H1 (cell line): Measurements from ENCODE around the gene ITPK1. TPM values are rescaled to one million over a fixed set of nuclear protein-coding genes. Genes with fewer than 3 reads are reported as not detected.

Source experiments
- HDAC2 ChIP-seq, 2 experiments: fragments of 300-600 bp in 1 of 2; sonication (generic) in 1 of 2; IDR thresholded peaks; 2 replicates each; pipeline ENCODE4 v1.6.1; 2011 to 2012; ENCODE audit warnings: low read depth in 2 of 2, low read length in 2 of 2, mild to moderate bottlenecking in 2 of 2, moderate library complexity in 2 of 2, borderline replicate concordance in 1 of 2, inconsistent platforms in 1 of 2
- NRF1 ChIP-seq: IDR thresholded peaks from 2 replicates; pipeline ENCODE4 v1.6.1; 2011; ENCODE audit warnings: mild to moderate bottlenecking, low read depth, low read length, improper control_type of control experiment
- POLR2AphosphoS5 ChIP-seq: IDR thresholded peaks from 2 replicates; pipeline ENCODE4 v1.6.1; 2011; ENCODE audit warnings: low read depth, low read length
- POU5F1 ChIP-seq: IDR thresholded peaks from 2 replicates; pipeline ENCODE4 v1.6.1; 2011; ENCODE audit warnings: low read depth, mild to moderate bottlenecking, low read length, moderate library complexity
- polyA plus RNA-seq, 7 experiments: library from polyadenylated mRNA; depleted of rRNA in 3 of 7; stranded (reverse) in 5 of 7; unstranded in 2 of 7; fragments of >200 nt in 5 of 7; fragments of 200-250 nt in 2 of 7; gene quantifications; 1 replicate in 5 of 7; 2 replicates in 1 of 7; 4 replicates in 1 of 7; pipeline versions ENCODE4 v1.2.1 to v1.2.3, GENCODE V29; 2011 to 2013; ENCODE audit warnings: missing spikeins in 2 of 7, mixed read lengths in 2 of 7
- total RNA-seq: library from RNA; stranded (reverse); fragmentation: NEBNext Ultra II Directional; extraction: Animal tissue kit (Norgen Biotek cat#: 25700); gene quantifications from 2 replicates; pipeline ENCODE4 v1.2.1, GENCODE V29; 2021
- TF ChIP-seq, protein P1 (sequence below): fragments of 300-600 bp; sonication (generic); IDR thresholded peaks from 2 replicates; pipeline ENCODE4 v1.7.1; 2012; ENCODE audit warnings: low read length, moderate library complexity, mild to moderate bottlenecking, inconsistent platforms; ENCODE audit not compliant: insufficient replicate concordance
- TF ChIP-seq, protein P2 (sequence below), 3 experiments: IDR thresholded peaks; 1 replicate in 2 of 3; 2 replicates in 1 of 3; pipeline versions ENCODE4 v1.5.1 to v1.6.1; 2011; ENCODE audit warnings: low read length in 3 of 3, mild to moderate bottlenecking in 3 of 3, inconsistent platforms in 2 of 3, low read depth in 1 of 3, moderate library complexity in 1 of 3; ENCODE audit not compliant: insufficient read depth in 1 of 3; ENCODE audit errors: control extremely low read depth in 1 of 3

ITPK1 gene
- total and polyA plus RNA-seq, 2 of the 8 experiments (the other 6 are each of a cell fraction or from before 2014, with no cell fraction given) = 108 to 143 TPM

DNA sequence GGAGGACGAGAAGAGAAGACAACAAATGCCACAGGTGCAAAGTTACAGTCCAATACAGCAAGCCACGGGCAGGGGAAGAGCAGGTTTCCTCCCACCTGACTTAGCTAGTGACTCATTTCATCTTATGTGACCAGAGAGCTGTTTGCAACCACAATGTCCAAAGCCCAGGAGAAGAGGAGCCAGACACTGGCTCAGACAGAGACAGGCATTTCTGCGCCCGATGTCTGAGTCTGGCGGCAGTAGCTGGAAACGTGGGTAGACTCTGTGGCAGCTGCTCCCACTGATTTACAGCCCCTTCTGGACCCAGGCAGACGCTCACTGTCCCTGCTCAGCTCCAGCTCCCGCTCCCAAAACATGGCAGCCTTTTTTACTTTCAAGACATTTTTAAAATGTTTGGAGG, 132.8 kb downstream of the ITPK1 start (continued):
- TF ChIP-seq, protein P1, sequence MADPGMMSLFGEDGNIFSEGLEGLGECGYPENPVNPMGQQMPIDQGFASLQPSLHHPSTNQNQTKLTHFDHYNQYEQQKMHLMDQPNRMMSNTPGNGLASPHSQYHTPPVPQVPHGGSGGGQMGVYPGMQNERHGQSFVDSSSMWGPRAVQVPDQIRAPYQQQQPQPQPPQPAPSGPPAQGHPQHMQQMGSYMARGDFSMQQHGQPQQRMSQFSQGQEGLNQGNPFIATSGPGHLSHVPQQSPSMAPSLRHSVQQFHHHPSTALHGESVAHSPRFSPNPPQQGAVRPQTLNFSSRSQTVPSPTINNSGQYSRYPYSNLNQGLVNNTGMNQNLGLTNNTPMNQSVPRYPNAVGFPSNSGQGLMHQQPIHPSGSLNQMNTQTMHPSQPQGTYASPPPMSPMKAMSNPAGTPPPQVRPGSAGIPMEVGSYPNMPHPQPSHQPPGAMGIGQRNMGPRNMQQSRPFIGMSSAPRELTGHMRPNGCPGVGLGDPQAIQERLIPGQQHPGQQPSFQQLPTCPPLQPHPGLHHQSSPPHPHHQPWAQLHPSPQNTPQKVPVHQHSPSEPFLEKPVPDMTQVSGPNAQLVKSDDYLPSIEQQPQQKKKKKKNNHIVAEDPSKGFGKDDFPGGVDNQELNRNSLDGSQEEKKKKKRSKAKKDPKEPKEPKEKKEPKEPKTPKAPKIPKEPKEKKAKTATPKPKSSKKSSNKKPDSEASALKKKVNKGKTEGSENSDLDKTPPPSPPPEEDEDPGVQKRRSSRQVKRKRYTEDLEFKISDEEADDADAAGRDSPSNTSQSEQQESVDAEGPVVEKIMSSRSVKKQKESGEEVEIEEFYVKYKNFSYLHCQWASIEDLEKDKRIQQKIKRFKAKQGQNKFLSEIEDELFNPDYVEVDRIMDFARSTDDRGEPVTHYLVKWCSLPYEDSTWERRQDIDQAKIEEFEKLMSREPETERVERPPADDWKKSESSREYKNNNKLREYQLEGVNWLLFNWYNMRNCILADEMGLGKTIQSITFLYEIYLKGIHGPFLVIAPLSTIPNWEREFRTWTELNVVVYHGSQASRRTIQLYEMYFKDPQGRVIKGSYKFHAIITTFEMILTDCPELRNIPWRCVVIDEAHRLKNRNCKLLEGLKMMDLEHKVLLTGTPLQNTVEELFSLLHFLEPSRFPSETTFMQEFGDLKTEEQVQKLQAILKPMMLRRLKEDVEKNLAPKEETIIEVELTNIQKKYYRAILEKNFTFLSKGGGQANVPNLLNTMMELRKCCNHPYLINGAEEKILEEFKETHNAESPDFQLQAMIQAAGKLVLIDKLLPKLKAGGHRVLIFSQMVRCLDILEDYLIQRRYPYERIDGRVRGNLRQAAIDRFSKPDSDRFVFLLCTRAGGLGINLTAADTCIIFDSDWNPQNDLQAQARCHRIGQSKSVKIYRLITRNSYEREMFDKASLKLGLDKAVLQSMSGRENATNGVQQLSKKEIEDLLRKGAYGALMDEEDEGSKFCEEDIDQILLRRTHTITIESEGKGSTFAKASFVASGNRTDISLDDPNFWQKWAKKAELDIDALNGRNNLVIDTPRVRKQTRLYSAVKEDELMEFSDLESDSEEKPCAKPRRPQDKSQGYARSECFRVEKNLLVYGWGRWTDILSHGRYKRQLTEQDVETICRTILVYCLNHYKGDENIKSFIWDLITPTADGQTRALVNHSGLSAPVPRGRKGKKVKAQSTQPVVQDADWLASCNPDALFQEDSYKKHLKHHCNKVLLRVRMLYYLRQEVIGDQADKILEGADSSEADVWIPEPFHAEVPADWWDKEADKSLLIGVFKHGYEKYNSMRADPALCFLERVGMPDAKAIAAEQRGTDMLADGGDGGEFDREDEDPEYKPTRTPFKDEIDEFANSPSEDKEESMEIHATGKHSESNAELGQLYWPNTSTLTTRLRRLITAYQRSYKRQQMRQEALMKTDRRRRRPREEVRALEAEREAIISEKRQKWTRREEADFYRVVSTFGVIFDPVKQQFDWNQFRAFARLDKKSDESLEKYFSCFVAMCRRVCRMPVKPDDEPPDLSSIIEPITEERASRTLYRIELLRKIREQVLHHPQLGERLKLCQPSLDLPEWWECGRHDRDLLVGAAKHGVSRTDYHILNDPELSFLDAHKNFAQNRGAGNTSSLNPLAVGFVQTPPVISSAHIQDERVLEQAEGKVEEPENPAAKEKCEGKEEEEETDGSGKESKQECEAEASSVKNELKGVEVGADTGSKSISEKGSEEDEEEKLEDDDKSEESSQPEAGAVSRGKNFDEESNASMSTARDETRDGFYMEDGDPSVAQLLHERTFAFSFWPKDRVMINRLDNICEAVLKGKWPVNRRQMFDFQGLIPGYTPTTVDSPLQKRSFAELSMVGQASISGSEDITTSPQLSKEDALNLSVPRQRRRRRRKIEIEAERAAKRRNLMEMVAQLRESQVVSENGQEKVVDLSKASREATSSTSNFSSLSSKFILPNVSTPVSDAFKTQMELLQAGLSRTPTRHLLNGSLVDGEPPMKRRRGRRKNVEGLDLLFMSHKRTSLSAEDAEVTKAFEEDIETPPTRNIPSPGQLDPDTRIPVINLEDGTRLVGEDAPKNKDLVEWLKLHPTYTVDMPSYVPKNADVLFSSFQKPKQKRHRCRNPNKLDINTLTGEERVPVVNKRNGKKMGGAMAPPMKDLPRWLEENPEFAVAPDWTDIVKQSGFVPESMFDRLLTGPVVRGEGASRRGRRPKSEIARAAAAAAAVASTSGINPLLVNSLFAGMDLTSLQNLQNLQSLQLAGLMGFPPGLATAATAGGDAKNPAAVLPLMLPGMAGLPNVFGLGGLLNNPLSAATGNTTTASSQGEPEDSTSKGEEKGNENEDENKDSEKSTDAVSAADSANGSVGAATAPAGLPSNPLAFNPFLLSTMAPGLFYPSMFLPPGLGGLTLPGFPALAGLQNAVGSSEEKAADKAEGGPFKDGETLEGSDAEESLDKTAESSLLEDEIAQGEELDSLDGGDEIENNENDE = no peak
- no peak for TF ChIP-seq POU5F1
- no peak for TF ChIP-seq NRF1
- TF ChIP-seq HDAC2 (IDR thresholded peaks at IDR 0.05; ENCODE audit: borderline replicate concordance in 1 of 2, low read depth in 2 of 2, low read length in 2 of 2) = no peak
- TF ChIP-seq, protein P2, sequence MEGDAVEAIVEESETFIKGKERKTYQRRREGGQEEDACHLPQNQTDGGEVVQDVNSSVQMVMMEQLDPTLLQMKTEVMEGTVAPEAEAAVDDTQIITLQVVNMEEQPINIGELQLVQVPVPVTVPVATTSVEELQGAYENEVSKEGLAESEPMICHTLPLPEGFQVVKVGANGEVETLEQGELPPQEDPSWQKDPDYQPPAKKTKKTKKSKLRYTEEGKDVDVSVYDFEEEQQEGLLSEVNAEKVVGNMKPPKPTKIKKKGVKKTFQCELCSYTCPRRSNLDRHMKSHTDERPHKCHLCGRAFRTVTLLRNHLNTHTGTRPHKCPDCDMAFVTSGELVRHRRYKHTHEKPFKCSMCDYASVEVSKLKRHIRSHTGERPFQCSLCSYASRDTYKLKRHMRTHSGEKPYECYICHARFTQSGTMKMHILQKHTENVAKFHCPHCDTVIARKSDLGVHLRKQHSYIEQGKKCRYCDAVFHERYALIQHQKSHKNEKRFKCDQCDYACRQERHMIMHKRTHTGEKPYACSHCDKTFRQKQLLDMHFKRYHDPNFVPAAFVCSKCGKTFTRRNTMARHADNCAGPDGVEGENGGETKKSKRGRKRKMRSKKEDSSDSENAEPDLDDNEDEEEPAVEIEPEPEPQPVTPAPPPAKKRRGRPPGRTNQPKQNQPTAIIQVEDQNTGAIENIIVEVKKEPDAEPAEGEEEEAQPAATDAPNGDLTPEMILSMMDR (IDR thresholded peaks at IDR 0.05; ENCODE audit: control extremely low read depth in 1 of 3, insufficient read depth in 1 of 3, low read depth in 1 of 3, low read length in 3 of 3) = no peak
- no peak for TF ChIP-seq POLR2AphosphoS5
